SU-DHL-6 (cell line): ENCODE measurements around the gene SLC5A5.

ENCODE experiments used
- H2AFZ ChIP-seq: fragments of 200-600 bp; sonication (generic); 2 replicates; pipeline ENCODE4 v1.6.1; 2014; ENCODE audit warnings: low read depth, mild to moderate bottlenecking, moderate library complexity, mixed read lengths, antibody characterized with exemption, low read length; ENCODE audit not compliant: severe bottlenecking
- H3F3A ChIP-seq: fragments of 200-600 bp; shearing (Covaris generic); 2 replicates; pipeline ENCODE4 v1.6.0; 2016; ENCODE audit warnings: antibody characterized with exemption, mild to moderate bottlenecking; ENCODE audit not compliant: insufficient read depth
- H3K27ac ChIP-seq: fragments of 200-600 bp; sonication (generic); 2 replicates; pipeline ENCODE4 v1.5.1; 2016; ENCODE audit warnings: low read depth, mild to moderate bottlenecking, low read length, moderate library complexity, mixed read lengths
- H3K27me3 ChIP-seq: fragments of 200-600 bp; sonication (generic), shearing (Covaris generic); 2 replicates; pipeline ENCODE4 v1.6.0; 2014; ENCODE audit warnings: mild to moderate bottlenecking, low read length
- H3K36me3 ChIP-seq: fragments of 200-600 bp; sonication (generic); 2 replicates; pipeline ENCODE4 v1.6.1; 2014; ENCODE audit warnings: mild to moderate bottlenecking, low read length, mixed read lengths
- H3K4me2 ChIP-seq: fragments of 300-600, 200-600 bp; shearing (Covaris generic), sonication (generic); 2 replicates; pipeline ENCODE4 v1.6.0; 2014; ENCODE audit warnings: low read length, low read depth, mild to moderate bottlenecking; ENCODE audit not compliant: poor library complexity, severe bottlenecking
- H3K4me3 ChIP-seq: fragments of 200-600 bp; sonication (generic); 2 replicates; pipeline ENCODE4 v1.5.1; 2014; ENCODE audit warnings: antibody characterized with exemption, low read length, mild to moderate bottlenecking, mixed read lengths; ENCODE audit not compliant: insufficient read depth, poor library complexity, severe bottlenecking
- H3K79me2 ChIP-seq: fragments of 200-600 bp; sonication (generic); 2 replicates; pipeline ENCODE4 v1.6.1; 2014; ENCODE audit warnings: mild to moderate bottlenecking, low read length, moderate library complexity; ENCODE audit not compliant: insufficient read depth
- H3K9ac ChIP-seq: fragments of 200-600 bp; sonication (generic); 2 replicates; pipeline ENCODE4 v1.7.0; 2014; ENCODE audit warnings: mild to moderate bottlenecking, low read length
- H3K9me2 ChIP-seq: fragments of 200-600 bp; sonication (generic); replicated peaks from 2 replicates; pipeline ENCODE4 v1.6.1; 2014; ENCODE audit warnings: low read length; ENCODE audit not compliant: insufficient read depth
- H3K9me3 ChIP-seq: fragments of 200-600 bp; sonication (generic); 2 replicates; pipeline ENCODE4 v1.6.1; 2014; ENCODE audit warnings: low read length, mixed read lengths; ENCODE audit not compliant: insufficient read depth
- H4K20me1 ChIP-seq: fragments of 200-600 bp; sonication (generic); 2 replicates; pipeline ENCODE4 v1.6.1; 2014; ENCODE audit warnings: low read depth, mild to moderate bottlenecking, antibody characterized with exemption, low read length, moderate library complexity, mixed read lengths
- CTCF ChIP-seq: fragments of 200-600 bp; sonication (generic); IDR thresholded peaks from one replicate; pipeline ENCODE4 v1.5.1; 2017; ENCODE audit warnings: antibody characterized with exemption, mild to moderate bottlenecking, low read length, moderate library complexity; ENCODE audit not compliant: insufficient read depth, poor library complexity, severe bottlenecking
- EZH2phosphoT487 ChIP-seq: fragments of 200-600 bp; sonication (generic), shearing (Covaris generic); conservative IDR thresholded peaks from 2 replicates; pipeline ENCODE4 v1.6.1; 2018; ENCODE audit warnings: mild to moderate bottlenecking, antibody characterized with exemption, low read length, moderate library complexity, mixed read lengths

Gene SLC5A5

GRCh38 chr19:17836530-17836929, 35.2 kb upstream of the SLC5A5 start:
- Histone ChIP-seq H3K9ac (no peak overlapping the region), H3K9me2 (no peaks in the 10 kb centered on the region), H3K79me2 (no peaks in the 10 kb centered on the region), H3K27ac (no peak overlapping the region), H3K27me3 (no peaks in the 10 kb centered on the region), H3F3A (no peaks in the 10 kb centered on the region), H2AFZ (no peak overlapping the region), H3K9me3 (no peaks in the 10 kb centered on the region), H3K4me3 (no peak overlapping the region), H3K4me2 (no peak overlapping the region), H4K20me1 (no peaks in the 10 kb centered on the region), H3K36me3 (no peaks in the 10 kb centered on the region)
- TF ChIP-seq CTCF (no peak), EZH2phosphoT487 (no peak)

- H3K9me3 ChIP-seq = no peaks in the 10 kb centered on the region
- TF ChIP-seq EZH2phosphoT487 = no peak
- no peak for TF ChIP-seq CTCF
- no peak overlapping the region for H3K4me3 ChIP-seq
- H3K79me2 ChIP-seq = no peaks in the 10 kb centered on the region
- no peaks in the 10 kb centered on the region for H3K36me3 ChIP-seq
- H3F3A ChIP-seq = no peaks in the 10 kb centered on the region
- no peak overlapping the region for H3K27ac ChIP-seq
- H4K20me1 ChIP-seq = no peaks in the 10 kb centered on the region
- H2AFZ ChIP-seq = no peak overlapping the region
- H3K9me2 ChIP-seq = no peaks in the 10 kb centered on the region
- no peak overlapping the region for H3K9ac ChIP-seq
- H3K4me2 ChIP-seq = no peak overlapping the region
- no peaks in the 10 kb centered on the region for H3K27me3 ChIP-seq
These were observed 33.8 kb upstream of the SLC5A5 start for GRCh38 chr19:17837972-17838371.

GRCh38 chr19:17840019-17840418, 31.7 kb upstream of the SLC5A5 start:
- no peak for TF ChIP-seq CTCF
- TF ChIP-seq EZH2phosphoT487 = no peak
- Histone ChIP-seq H3K27ac (no peak overlapping the region), H3K79me2 (no peaks in the 10 kb centered on the region), H3K9me3 (no peaks in the 10 kb centered on the region), H2AFZ (no peak overlapping the region), H3K4me3 (no peak overlapping the region), H4K20me1 (no peaks in the 10 kb centered on the region), H3K36me3 (no peaks in the 10 kb centered on the region), H3K9ac (no peak overlapping the region), H3F3A (no peaks in the 10 kb centered on the region), H3K27me3 (no peaks in the 10 kb centered on the region), H3K9me2 (no peaks in the 10 kb centered on the region), H3K4me2 (no peak overlapping the region)
